Measurements from ENCODE around the gene SNX11. TPM values are rescaled to one million over a fixed set of nuclear protein-coding genes. Genes with fewer than 3 reads are reported as not detected.
"Not testable (repeated sequence)": the region's sequence is repeated elsewhere in the genome, so short reads cannot be mapped to it uniquely, and the experiment has no call there.

The SNX11 gene, protein sequence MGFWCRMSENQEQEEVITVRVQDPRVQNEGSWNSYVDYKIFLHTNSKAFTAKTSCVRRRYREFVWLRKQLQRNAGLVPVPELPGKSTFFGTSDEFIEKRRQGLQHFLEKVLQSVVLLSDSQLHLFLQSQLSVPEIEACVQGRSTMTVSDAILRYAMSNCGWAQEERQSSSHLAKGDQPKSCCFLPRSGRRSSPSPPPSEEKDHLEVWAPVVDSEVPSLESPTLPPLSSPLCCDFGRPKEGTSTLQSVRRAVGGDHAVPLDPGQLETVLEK
- total RNA-seq, result 10 to 100 TPM; 13.3 to 14.7 TPM
- long read RNA-seq, transcript SNX11-201 (7 exons, 2,315 nt), result major isoform, 12 of 17 reads
- long read RNA-seq, partial matches to known transcripts, result 0 of 17 reads
- long read RNA-seq, other reads (novel, unspliced or antisense), result 2 of 17 reads

DNA sequence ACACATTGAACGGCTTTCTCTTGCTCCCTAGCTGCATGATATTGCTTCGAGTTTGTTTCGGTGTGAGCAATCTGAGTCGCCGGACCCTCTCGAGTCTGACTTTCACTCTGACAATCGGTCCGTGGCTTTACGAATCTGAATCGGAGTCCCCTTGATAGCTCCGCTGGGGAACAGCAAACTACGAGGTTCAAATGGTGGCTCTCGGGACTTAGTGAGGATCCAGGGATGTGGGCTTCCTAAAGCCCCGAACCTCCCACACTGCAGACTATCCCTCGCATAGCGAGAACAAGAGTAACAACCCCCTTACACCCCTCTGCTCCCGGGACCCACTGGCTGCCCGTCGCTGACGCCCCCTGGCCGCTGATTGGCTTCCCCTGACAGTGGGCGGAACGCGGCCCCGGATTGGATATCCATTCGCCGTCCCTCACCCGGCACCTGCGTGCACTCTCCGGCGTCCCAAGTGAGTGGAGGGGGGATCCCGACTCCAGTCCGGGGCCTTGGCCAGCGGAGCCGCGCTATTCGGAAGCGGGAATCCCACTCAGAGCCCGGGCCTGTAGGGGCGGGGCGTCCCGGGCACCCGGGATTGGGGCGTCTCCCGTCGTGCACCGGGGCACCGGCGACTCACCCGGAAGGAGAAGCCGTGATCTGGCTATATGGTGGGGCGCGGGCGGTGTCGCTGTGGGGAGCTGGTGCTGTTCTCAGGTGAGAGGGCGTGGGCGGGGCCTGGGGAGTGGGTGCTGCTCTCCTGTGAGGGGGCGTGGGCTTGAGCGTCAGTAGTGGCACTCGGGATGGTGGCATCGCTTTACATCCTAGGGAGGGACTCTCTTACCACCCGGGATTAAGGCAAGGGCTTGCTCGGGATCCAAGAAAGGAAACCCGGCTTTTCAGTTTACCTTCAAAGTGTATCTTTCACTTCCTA is at the start of gene SNX11:
Gene SNX11, plus strand, starts transcription at position 630 of the 919 bp plus-strand sequence. CDS start 4,278 bp downstream, outside the sequence.
- intact Hi-C loops (cut with DNase I), result no loop called here
- peak; percentile 98 to 99 for ATAC-seq
- peak; percentile 92 for DNase-seq

DNA sequence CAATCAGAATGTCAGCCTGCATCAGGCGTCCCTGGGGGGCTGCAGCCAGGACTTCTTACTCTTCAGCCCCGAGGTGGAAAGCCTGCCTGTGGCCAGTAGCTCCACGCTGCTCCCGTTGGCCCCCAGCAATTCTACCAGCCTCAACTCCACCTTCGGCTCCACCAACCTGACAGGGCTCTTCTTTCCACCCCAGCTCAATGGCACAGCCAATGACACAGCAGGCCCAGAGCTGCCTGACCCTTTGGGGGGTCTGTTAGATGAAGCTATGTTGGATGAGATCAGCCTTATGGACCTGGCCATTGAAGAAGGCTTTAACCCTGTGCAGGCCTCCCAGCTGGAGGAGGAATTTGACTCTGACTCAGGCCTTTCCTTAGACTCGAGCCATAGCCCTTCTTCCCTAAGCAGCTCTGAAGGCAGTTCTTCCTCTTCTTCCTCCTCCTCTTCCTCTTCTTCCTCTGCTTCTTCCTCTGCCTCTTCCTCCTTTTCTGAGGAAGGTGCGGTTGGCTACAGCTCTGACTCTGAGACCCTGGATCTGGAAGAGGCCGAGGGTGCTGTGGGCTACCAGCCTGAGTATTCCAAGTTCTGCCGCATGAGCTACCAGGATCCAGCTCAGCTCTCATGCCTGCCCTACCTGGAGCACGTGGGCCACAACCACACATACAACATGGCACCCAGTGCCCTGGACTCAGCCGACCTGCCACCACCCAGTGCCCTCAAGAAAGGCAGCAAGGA is 49.0 kb upstream of the SNX11 start:
- no peak for DNase-seq
- ATAC-seq, result no peak
- intact Hi-C loops (cut with DNase I), result no loop called here

DNA sequence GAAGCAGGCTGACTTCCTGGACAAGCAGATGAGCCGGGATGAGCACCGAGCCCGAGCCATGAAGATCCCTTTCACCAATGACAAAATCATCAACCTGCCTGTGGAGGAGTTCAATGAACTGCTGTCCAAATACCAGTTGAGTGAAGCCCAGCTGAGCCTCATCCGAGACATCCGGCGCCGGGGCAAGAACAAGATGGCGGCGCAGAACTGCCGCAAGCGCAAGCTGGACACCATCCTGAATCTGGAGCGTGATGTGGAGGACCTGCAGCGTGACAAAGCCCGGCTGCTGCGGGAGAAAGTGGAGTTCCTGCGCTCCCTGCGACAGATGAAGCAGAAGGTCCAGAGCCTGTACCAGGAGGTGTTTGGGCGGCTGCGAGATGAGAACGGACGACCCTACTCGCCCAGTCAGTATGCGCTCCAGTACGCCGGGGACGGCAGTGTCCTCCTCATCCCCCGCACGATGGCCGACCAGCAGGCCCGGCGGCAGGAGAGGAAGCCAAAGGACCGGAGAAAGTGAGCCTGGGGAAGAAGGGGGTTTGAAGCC is 48.4 kb upstream of the SNX11 start:
- intact Hi-C loops (cut with DNase I), result no loop called here

DNA sequence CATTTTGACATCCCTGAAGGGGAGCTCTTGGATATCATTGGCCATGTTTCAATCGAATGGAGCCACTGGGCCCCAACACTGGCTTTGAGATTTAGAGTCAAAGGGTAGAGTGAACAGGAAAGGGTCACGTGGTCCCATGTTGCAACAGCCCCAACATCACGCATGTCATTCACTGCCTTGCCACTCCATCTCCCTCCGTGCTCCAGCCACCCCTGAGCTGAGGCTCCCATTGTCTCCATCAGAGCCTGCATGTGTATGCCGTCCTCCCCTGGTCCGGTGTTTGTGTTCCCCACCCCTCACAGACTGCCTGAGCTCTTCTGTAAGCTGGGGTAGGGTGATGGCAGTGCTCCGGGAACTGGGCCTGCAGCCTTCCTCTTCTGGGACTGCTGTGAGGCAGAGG is 47.3 kb upstream of the SNX11 start:
- intact Hi-C loops (cut with DNase I), result no loop called here
- peak in 1 of 2 donors; percentile 21 for ATAC-seq

More for the DNA sequence above, 48.4 kb upstream of the SNX11 start:
- DNase-seq, result no peak
- no peak for ATAC-seq

DNA sequence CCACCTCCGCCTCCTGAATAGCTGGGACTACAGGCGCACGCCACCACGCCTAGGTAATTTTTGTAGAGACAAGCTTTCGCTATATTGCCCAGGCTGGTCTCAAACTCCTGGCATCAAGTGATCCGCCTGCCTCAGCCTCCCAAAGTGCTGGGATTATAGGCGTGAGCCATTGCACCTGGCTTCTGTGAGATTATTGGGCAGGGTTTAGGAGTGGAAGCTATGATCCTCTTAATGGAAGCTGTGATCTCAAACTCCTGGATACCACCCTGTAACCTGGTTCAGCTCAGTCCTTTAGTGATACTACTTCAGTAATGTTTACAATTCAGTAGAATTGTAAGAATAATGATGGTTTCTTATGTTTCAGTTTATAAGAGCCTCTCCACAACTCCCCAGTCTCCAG is 45.3 kb upstream of the SNX11 start:
- ATAC-seq, result no peak

More for the DNA sequence above, 47.3 kb upstream of the SNX11 start:
- no peak for DNase-seq

DNA sequence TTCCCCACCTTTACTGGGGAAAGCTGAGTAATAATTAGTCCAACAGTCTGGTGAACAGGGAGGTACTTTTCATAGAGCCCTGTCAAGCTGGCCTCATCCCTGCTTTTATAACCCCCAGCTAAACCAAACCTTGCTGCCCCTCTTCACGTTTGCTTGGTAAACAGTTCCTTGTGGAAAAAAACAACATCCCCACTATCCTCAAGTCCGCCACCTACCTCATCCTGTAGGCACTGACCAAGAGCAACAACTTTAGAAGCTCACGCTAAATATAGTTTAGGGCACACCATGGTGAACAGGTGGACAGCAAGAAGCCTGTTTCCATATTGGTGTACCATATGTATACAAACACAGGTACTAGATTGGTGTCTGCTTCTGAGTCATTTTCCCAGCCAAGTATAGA is 42.9 kb upstream of the SNX11 start:
- intact Hi-C loops (cut with DNase I), result no loop called here
- DNase-seq (no peak), ATAC-seq (no peak)

More for the DNA sequence above, 45.3 kb upstream of the SNX11 start:
- DNase-seq, result no peak
- intact Hi-C loops (cut with DNase I), result no loop called here

DNA sequence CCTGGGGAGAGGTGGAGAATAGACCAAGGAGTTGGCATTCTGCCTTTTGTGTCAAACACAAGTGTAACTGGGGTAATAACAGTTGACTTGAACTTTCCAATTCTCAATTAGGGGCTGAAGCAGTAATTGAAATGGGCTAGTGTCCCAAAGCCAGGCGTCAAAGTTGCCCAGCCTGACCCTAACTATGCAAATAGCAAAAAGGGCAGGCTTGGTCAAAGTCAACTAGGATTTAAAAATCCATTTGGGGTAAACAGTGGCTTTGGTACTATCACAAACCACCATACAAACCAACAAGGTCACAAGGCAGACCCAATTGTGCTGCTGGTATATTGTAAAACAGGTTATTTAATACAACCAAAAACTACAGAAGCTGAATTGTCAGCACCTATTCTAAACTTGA is 41.4 kb upstream of the SNX11 start:
- DNase-seq (no peak), ATAC-seq (no peak)
- intact Hi-C loops (cut with DNase I), result no loop called here

DNA sequence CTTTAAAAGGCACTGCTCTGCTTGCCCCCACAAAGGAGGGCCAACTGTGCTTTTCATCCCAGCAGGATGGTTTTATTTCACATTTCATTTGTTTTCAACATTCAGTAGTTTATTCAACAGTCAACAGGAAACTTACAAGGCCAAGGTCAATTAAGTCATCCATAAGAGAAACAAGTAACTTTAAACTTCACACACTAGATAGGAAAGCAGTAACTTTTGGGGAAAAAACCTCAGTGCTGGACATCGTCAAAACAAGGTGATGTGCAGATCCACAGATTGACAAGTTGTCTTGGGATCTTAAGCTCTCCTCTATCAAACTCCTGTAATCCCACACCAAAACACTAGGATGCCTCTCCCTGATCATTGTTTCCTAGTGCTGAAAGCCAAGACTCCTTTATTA is 40.9 kb upstream of the SNX11 start:
- intact Hi-C loops (cut with DNase I), result no loop called here
- ATAC-seq, result no peak
- no peak for DNase-seq

DNA sequence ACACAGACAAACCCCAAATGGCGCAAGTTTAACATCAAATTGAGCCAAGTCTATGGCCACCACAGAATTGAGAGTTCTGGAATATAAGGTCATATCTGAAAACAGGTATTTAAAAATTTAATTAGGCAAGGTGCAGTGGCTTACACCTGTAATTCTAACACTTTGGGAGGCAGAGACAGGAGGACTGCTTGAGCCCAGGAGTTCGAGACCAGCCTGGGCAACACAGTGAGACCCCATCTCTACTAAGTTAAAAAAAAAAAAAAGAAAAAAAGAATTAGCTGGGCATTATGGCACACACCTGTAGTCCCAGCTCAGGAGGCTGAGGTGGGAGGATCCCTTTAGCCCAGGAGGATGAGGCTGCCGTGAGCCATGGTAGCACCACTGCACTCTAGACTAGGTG is 40.3 kb upstream of the SNX11 start:
- ATAC-seq (no peak), DNase-seq (no peak)
- intact Hi-C loops (cut with DNase I), result no loop called here

DNA sequence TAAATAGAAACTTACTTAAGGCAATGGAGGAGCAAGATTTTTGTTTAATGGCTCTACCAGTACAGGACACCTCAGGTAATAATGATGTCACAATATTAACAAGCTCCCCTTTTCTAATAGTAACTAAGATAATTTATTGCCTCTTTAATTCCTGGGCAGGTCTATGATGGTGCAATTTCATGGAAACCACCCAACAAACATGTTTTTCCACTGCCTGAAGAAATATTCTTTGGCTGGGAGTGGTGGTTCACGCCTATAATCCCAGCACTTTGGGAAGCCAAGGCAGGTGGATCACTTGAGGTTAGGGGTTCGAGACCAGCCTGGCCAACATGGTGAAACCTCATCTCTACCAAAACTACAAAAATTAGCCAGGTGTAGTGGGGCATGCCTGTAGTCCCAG is 39.8 kb upstream of the SNX11 start:
- intact Hi-C loops (cut with DNase I); ATAC-seq; DNase-seq: not testable (repeated sequence)

DNA sequence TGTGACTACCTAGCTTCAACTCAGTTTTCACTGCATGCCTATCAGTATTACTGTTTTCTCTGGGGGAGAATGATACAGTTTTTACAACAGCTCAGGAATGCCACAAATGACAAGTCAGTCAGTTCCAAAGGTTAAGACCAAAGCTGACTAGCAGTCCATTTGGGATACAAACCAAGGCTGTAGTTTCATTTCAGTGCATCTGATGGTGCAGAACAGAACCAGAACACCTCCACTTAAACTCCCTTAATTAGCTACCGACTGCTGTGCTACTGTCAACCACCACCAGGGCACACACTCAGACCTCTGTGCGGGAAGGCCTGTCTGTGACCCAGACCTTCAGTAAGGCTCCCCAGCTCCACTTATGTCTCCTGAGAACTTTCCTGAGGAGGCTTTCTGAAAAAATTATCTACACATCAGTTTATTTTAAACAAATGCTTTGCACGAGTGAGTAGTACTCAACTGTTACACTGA is 39.0 kb upstream of the SNX11 start:
- ATAC-seq, result peak in 1 of 2 donors; percentile 14

DNA sequence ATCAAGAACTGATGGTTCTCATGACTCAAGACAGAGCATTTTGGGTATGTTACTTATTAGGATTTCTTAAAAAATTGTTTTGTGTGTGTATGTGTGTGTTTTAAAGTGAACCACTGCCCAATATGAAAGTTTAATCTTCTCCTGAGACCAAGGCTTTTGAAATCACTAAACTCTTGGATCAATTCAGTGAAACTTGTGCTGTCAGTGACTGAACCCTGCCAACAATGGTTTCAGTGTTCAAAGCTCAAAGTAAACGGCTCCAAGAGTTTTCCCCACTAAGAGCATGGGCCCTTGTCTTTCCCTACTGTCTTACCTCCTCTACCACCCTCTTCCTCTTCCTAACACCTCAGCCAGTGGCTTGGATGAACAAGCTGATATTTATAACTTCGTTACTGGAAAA is 37.4 kb upstream of the SNX11 start:
- DNase-seq (no peak), ATAC-seq (no peak)
- intact Hi-C loops (cut with DNase I), result no loop called here

More for the DNA sequence above, 39.0 kb upstream of the SNX11 start:
- no peak for DNase-seq
- intact Hi-C loops (cut with DNase I), result no loop called here

DNA sequence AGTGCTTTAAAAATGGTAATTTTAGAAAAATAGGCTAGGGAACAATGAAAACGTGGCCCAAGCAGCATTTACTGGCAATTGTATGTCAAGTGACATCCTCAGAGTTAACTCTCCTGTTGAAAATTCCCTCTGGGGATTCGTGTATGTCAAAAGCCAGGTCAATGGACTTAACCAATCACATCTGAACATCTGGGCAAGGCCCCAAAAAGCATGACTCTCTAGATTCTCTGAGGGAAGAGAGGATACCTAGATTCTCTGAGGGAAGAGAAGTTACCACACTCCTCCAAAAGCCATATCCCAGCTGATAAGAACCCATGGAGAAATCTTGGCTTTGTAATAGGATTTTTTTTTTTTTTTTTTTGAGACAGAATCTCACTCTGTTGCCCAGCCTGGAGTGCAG is 35.9 kb upstream of the SNX11 start:
- ATAC-seq (no peak), DNase-seq (no peak)
- intact Hi-C loops (cut with DNase I), result no loop called here

DNA sequence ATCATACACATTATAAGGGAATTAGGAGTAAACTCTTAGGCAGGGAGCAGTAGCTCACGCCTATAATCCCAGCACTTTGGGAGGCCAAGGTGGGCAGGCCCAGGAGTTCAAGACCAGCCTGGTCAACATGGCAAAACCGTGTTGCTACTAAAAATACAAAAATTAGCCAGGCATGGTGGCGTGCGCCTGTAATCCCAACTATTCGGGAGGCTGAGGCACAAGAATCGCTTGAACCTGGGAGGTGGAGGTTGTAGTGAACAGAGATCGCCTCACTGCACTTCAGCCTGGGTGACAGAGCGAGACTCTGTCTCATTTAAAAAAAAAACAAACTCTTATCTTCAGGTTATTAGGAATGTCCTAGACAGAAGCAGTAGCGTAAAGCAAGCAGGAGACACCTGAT is 34.8 kb upstream of the SNX11 start:
- DNase-seq; intact Hi-C loops (cut with DNase I); ATAC-seq: not testable (repeated sequence)

DNA sequence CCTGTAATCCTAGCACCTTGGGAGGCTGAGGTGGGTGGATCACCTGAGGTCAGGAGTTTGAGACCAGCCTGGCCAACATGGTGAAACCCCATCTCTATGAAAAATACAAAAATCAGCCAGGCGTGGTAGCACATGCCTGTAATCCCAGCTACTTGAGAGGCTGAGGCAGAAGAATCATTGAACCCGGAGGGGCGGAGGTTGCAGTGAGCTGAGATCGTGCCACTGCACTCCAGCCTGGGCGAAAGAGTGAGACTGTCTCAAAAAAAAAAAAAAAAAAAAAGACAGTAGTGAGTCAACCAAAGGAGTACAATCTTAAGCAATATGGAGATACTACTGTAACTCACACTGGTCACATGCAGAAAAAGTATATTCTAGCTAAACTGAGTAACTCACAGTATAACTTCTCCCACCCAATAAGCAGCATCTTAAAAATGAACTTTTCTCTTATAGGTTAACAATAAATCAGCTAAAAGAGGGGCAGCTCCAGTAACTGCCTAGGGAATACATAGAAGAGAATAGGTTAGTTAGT is 33.9 kb upstream of the SNX11 start:
- DNase-seq, result not testable (repeated sequence)
- peak in 1 of 2 donors; percentile 51 for ATAC-seq
- intact Hi-C loops (cut with DNase I), result loop anchor here (1.0 to 2.0 kb wide), 2 partner anchors 47 kb away; no protein-coding TSS in a partner anchor

DNA sequence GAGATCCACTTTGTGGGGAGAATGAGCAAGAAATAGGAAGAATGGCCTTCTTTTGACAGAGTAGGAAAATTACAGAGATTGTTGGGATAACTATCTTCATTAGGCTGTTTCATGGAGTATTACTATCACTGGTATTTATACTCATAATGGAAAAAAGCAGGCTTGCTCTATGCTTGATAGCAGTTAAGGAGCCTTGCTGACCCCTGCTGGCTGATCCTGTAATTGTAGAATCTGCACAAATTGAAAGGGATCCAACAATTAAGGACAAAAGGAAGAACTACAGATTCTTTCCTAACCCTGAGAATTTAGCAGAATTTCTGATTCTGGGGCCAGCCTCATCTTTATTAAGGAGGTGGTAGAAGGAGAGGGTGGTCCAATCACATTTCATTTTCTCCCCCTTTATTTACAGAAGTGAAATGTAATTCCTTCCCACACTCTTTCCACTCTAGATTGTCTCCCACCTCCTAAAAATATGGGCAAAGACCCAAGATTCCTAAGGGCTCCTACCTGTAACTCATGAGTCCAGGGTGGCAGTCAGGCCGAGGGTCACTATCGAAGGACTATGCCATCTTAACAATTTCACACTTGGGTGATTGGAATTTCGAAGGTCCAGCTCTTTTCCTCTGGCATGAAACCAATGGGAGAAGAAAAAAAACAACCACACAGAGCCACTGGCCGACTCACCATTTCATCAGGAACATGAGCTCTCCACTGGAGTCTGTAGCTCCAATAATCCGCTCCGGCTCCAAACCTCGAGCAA is 33.1 kb upstream of the SNX11 start:
- DNase-seq, result peak; percentile 79
- intact Hi-C loops (cut with DNase I), result loop anchor here (1.0 to 5.0 kb wide), 3 partner anchors 48 to 58 kb away; no protein-coding TSS in a partner anchor
- ATAC-seq, result peak; percentile 85 to 90

DNA sequence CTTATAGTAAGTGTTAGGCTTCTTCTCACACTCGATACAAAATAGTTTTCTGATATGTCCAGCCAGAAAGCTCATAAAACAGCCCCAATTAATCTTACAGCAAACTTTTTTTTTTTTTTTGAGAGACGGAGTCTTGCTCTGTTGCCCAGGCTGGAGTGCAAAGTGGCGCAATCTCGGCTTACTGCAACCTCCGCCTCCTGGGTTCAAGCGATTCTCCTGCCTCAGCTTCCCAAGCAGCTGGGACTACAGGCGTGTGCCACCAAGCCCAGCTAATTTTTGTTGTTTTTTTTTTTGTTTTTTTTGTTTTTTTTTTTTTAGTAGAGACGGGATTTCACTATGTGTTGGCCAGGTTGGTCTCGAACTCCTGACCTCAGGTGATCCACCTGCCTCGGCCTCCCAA is 30.4 kb upstream of the SNX11 start:
- not testable (repeated sequence) for ATAC-seq, DNase-seq
- intact Hi-C loops (cut with DNase I), result loop anchor here in 1 of 2 donors (5.0 kb wide), 1 partner anchor 55 kb away; no protein-coding TSS in a partner anchor

DNA sequence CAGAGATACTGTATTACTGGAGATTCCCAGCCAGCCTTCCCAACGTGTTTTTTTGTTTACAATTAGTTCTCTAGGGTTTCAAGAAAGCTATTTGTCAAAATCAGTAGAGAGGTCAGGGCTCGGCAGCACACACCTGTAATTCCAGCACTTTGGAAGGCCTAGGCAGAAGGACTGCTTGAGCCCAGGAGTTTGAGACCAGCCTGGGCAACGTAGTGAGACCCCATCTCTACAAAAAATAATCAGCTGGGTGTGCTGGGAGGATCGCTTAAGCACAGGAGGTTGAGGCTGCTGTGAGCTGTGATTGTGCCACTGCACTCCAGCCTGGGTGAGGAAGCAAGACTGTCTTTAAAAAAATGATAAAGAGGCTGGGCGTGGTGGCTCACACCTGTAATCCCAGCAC is 25.7 kb upstream of the SNX11 start:
- DNase-seq (no peak), ATAC-seq (no peak)
- intact Hi-C loops (cut with DNase I), result no loop called here
